GM15510 (cell line): ENCODE data around the gene ABHD15.

Experiments used
- POLR2A ChIP-seq: IDR thresholded peaks from 3 replicates; pipeline ENCODE4 v1.6.1; 2011; ENCODE audit warnings: borderline replicate concordance; ENCODE audit not compliant: insufficient read length; ENCODE audit errors: extremely low read depth

The ABHD15 gene

GRCh38 chr17:29566473-29567303, at the start of gene ABHD15:
TSS of gene ABHD15 (minus strand) at chr17:29567037. CDS start at chr17:29566966, 71 bp downstream.
- TF ChIP-seq POLR2A = peak; percentile 45

DNA sequence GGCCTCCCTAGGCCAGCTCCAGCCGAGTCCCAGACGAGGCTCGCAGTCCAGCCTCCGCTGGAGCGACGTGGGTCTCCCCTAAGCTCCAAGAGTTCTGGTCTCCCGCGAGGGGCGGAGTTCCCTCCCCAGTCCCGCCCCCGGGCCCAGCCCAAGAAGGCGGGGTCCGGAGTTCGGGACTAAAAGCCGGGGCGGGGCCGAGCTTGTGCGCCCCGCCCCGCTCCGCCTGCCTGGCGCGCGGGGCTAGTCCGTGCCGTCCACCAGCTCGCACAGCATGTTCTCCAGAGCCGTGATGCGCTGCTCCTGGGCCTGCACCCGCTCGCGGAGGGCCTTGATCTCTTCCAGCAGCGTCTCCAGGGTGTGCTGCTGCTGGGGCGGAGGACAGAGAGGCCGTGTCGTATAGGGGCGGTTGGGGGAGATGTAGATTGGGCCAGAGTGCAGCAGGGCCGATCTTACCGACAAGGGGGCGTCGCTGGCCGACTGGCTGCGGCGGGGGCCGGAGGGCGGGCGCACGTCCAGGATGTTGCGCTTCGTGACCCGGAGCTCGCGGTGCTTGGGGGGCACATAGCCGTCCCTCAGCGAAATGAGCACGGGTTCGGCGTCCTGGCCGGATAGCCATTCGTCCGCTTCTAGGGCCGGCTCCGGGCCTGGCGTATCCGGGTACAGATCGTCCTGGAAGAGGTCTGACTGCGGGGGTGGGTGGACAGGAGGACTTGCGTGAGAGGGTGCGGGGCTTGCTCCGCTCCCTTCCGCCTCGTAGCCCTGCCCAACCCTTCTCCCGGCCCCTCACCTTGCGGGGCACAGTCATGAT, 48.9 kb upstream of the ABHD15 start:
- TF ChIP-seq POLR2A = no peak

- TF ChIP-seq POLR2A = no peak
Observed at GRCh38 chr17:29615048-29615385, 48.2 kb upstream of the ABHD15 start.

DNA sequence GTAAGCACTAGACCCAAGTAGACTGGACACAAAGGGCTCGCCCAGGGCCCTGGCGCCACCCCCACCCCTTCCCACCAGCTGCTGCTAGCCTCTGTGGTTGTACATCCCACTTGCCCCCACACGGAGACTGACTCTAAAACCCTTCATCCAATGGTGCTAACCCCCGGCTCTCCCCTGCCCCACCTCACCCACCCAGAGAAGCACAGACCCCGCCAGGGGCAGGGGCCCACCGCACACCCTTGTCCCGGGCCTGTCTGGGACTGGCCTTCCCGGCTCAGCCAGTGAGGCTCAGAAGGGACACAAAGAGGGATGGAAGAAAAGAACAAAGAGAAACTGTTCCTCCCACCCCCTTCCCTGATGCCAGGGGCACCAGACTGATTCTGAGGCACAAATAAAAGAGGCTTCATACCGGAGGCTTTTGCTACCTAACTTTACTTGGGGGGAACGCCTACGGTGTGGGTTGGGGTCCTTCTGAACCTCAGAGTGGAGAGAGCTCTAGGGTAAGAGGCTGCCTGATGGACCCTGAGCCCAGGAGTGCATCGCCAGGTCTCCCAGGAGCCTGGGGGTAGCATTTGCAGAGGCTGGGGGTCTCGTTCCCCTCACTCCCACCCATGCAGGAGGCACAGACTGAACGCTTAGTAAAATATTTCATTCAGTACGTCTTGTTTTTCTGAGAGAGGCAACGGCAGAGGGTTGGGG, 47.7 kb upstream of the ABHD15 start:
- no peak for TF ChIP-seq POLR2A

DNA sequence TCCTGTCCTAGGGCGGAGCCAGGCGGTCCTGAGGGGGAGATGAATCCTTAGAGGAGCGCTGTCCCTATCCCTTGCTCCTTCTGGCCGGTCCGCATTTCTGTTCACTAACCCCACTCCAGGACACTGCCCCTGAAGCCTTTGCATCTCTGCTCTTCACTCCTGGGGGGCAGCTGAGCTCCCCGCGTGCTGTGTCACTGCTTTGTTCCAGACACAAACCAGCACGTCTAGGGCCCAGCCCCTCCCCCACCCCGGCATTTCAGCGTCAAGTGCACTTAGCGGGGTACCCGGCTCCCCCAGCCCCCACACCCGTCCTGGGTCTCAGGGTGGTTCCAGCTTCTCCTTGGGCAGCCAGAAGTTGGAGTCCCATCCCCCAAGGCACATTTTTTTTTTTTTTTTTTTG, 47.0 kb upstream of the ABHD15 start:
- no peak for TF ChIP-seq POLR2A

DNA sequence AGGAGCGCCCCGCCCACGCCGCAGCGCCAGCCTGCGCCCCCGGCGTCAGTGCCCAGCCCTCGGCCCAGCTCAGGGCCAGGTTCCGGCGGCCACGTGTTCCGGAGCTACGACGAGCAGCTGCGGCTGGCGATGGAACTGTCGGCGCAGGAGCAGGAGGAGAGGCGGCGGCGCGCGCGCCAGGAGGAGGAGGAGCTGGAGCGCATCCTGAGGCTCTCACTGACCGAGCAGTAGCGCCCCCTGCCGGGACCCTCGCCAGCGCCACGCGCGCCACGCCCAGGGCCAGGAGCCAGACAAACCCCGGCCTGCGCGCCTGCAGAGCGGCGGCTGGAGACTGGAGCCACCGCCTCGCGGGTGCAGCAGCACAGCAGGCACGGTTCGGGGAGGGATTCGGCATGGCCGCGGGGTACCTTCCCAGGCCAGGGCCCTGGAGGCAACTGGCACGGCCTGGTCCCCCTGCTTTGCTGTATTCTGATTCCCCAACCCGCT, 46.6 kb upstream of the ABHD15 start:
- TF ChIP-seq POLR2A = no peak

DNA sequence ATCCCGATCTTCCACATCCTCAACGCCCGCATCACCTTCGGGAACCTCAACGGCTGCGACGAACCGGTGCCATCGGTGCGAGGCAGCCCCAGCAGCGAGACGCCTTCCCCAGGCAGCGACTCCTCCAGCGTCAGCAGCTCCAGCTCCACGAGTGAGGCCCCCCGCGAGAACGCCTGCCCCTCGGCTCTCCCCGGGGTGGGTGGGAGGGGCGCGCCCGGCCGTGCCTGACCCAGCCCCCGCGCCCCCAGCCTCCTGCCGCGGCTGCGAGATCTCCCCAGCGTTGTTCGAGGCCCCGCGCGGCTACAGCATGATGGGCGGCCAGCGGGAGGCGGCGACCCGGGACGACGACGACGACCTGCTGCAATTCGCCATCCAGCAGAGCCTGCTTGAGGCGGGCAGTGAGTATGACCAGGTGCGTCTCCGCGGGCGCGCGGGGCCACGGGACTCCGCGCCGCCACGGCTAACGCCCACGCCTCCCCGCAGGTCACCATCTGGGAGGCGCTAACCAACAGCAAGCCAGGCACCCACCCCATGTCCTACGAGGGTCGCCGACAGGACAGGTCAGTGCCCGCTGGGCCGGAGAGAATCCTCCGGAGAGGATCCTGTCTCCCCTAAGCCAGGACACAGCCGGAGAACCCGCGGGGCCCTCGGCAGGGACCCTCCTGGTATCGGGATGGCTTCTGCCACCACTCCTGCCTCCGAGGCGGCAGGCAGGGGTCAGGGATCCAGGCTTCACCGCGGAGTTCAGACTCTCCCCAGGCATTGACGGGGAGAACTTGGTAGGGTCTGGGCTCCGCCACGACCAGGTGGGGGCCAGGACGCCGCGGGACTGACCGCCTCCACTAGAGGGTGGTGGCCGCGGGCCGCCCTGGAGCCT, 45.8 kb upstream of the ABHD15 start:
- no peak for TF ChIP-seq POLR2A

DNA sequence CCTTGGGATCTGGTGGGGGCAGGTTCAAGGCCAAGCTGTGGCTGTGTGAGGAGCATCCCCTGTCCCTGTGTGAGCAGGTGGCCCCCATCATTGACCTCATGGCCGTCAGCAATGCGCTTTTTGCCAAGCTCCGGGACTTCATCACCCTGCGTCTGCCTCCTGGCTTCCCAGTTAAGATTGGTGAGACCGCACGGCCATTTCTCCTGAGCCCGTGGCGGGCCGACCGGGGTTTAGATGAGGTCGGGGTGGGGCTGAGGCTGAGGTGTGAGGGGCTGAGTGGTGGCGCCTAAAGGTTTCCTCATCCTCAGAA, 45.2 kb upstream of the ABHD15 start:
- no peak for TF ChIP-seq POLR2A

DNA sequence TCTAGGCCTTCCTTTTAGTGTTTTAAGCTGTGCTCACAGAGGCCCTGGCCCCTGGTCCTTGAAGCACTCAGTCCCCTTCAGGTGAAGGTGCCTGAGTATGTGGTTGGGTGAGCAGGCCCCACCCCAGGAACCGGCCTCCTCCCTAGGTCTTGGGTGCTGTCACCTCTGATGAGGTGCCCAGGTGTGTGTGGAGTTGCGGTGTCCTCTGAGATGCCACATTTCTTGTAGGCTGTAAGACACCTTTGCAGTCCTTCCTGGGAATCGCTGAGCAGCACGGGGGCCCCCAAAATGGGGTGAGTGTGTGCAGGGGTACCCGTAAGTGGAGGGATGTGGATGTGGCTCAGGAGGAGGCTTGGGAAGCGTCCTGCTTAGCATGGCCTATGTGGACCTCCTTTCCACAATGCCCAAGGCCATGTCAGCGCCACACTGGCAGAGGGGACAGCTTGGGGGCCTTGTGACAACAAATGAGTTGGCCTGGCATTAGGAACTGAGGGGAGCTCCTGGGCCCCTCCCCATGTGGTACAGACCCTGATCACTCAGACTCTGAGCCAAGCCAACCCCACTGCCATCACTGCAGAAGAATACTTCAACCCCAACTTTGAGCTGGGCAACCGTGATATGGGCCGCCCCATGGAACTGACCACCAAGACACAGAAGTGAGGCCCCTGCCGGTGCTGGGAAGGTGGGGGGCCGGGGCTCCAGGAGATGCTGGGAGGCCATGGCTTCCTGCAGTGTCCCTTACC, 44.7 kb upstream of the ABHD15 start:
- TF ChIP-seq POLR2A = no peak

DNA sequence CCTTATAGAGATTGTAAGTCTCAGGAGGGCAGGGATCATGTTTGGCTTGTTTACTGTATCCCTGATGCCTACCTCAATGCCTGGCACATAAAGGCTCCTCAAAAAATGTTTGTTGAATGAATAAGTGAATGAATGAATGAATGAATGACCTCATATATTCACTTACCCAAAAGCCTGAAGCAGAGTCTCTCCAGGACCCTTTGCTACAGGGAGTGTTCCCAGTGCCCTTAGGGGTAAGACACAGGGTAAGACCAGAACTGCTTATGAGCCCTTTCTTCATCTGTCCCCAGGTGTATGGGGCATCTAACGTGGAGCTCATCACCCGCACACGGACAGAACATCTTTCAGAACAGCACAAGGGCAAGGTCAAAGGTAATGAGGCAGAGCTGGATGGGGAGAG, 43.6 kb upstream of the ABHD15 start:
- no peak for TF ChIP-seq POLR2A

DNA sequence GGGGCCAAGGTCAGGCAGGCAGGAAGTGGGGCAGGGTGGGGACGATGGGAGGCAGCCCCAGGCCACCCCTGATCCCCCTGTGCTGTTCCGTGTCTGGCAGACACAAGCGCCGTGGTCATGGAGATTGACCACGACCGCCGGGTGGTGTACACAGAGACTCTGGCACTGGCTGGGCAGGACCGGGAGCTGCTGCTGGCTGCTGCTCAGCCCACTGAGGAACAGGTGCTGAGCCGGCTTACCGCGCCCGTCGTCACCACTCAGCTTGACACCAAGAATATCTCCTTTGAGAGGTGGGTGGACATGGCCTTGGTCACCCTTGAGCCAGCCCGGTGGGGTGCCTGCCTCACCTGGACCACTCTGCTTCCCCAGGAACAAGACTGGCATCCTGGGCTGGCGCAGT, 42.1 kb upstream of the ABHD15 start:
- no peak for TF ChIP-seq POLR2A

GRCh38 chr17:29607557-29608195, 40.8 kb upstream of the ABHD15 start:
- no peak for TF ChIP-seq POLR2A

GRCh38 chr17:29603109-29603674, 36.4 kb upstream of the ABHD15 start:
- no peak for TF ChIP-seq POLR2A
